KMS-11 (cell line): Measurements from ENCODE around the gene CHST10.
"Not testable (repeated sequence)": the region's sequence is repeated elsewhere in the genome, so short reads cannot be mapped to it uniquely, and the experiment has no call there.

ENCODE experiments used
- H2AFZ ChIP-seq: fragments of 200-600 bp; sonication (generic); 2 replicates; pipeline ENCODE4 v1.6.1; 2016; ENCODE audit warnings: antibody characterized with exemption, mixed run types, low read depth
- H3K27ac ChIP-seq: fragments of 200-600 bp; sonication (generic); 2 replicates; pipeline ENCODE4 v1.6.1; 2016; ENCODE audit warnings: mild to moderate bottlenecking, mixed run types
- H3K27me3 ChIP-seq: fragments of 200-600 bp; sonication (generic); 2 replicates; pipeline ENCODE4 v1.6.1; 2017; ENCODE audit warnings: mild to moderate bottlenecking, low read depth, mixed run types, moderate library complexity; ENCODE audit not compliant: insufficient read depth
- H3K36me3 ChIP-seq: fragments of 200-600 bp; sonication (generic); 2 replicates; pipeline ENCODE4 v1.6.1; 2017; ENCODE audit warnings: mild to moderate bottlenecking, mixed run types; ENCODE audit not compliant: insufficient read depth
- H3K4me1 ChIP-seq: fragments of 200-600 bp; sonication (generic); 2 replicates; pipeline ENCODE4 v1.6.1; 2016; ENCODE audit warnings: mild to moderate bottlenecking, low read depth, mixed run types; ENCODE audit not compliant: poor library complexity, severe bottlenecking
- H3K4me2 ChIP-seq: fragments of 200-600 bp; sonication (generic); 2 replicates; pipeline ENCODE4 v1.7.0; 2016; ENCODE audit warnings: mild to moderate bottlenecking, mixed run types
- H3K4me3 ChIP-seq: fragments of 200-600 bp; sonication (generic); IDR thresholded peaks from 2 replicates; pipeline ENCODE4 v1.6.1; 2017; ENCODE audit warnings: low read depth, low read length, mixed read lengths; ENCODE audit not compliant: insufficient read depth
- H3K79me2 ChIP-seq: fragments of 200-600 bp; sonication (generic); 2 replicates; pipeline ENCODE4 v1.6.1; 2016; ENCODE audit warnings: low read depth, mixed run types; ENCODE audit not compliant: insufficient read depth
- H3K9ac ChIP-seq: fragments of 200-600 bp; sonication (generic); 2 replicates; pipeline ENCODE4 v1.6.1; 2016; ENCODE audit warnings: mild to moderate bottlenecking, mixed run types
- H4K20me1 ChIP-seq: fragments of 200-600 bp; sonication (generic); 2 replicates; pipeline ENCODE4 v1.6.1; 2016; ENCODE audit warnings: mild to moderate bottlenecking, mixed run types; ENCODE audit not compliant: insufficient read depth
- TF ChIP-seq, protein P1 (sequence below): fragments of 200-600 bp; sonication (generic); conservative IDR thresholded peaks from 2 replicates; pipeline ENCODE4 v1.6.1; 2017; ENCODE audit warnings: low read depth, mild to moderate bottlenecking, antibody characterized with exemption, low read length, moderate library complexity, mixed read lengths

CHST10 gene, protein sequence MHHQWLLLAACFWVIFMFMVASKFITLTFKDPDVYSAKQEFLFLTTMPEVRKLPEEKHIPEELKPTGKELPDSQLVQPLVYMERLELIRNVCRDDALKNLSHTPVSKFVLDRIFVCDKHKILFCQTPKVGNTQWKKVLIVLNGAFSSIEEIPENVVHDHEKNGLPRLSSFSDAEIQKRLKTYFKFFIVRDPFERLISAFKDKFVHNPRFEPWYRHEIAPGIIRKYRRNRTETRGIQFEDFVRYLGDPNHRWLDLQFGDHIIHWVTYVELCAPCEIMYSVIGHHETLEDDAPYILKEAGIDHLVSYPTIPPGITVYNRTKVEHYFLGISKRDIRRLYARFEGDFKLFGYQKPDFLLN

DNA sequence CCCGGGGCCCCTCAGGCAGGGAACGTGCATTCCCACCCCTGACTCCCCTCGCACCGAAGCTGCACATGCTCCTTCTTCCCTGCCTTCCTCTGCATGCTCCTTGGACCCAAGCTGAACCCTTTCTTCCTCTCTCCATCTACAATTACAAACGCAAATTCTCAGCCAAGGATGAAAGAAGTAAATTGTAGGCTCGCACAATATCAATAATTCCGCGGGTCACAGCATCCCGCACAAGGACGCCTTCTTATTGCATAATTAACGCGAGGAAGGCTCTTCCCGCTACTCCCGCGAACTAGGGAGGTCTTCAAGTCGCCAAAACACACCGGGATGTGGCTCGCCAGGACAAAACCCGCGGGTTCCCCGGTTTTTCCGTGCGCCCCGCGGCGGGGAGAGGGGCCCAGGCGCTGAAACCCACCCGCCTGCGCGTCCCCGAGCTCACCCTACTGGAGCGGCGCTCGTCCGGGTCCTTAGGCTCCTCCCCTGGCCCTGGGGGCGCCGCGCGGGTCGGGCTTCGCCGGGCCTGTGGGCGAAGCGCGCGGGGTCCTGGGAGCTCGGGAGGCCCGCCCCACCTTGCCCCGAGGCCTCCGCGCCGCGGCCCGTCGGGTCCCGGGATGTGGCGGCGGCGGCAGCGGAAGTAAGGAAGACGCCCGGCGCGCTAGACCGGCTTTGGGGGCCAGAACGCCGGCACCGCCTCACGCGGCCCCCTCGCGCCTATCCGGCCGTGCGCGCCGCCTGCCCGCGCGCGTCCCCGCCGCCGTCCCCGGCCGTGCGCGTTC, at the start of gene CHST10:
CHST10 (minus strand) TSS at position 734 of the 776 bp plus-strand sequence. CDS start 10,993 bp downstream, outside the sequence.
- Histone ChIP-seq H3K27ac (peak within 1 kb of the TSS; percentile 35; the same call in 1 of the 2 replicates), H3K4me3 (peak within 1 kb of the TSS; percentile 71), H3K9ac (peak within 1 kb of the TSS; percentile 79), H3K36me3 (no peaks in the 10 kb centered on the region), H3K27me3 (no peaks in the 10 kb centered on the region), H3K4me2 (peak within 1 kb of the TSS; percentile 53), H3K4me1 (peaks cover 15% of the 10 kb centered on the region), H4K20me1 (no peaks in the 10 kb centered on the region), H3K79me2 (peaks cover 11% of the 10 kb centered on the region; the same call in 1 of the 2 replicates), H2AFZ (peak within 1 kb of the TSS; percentile 92)
- TF ChIP-seq, protein P1, sequence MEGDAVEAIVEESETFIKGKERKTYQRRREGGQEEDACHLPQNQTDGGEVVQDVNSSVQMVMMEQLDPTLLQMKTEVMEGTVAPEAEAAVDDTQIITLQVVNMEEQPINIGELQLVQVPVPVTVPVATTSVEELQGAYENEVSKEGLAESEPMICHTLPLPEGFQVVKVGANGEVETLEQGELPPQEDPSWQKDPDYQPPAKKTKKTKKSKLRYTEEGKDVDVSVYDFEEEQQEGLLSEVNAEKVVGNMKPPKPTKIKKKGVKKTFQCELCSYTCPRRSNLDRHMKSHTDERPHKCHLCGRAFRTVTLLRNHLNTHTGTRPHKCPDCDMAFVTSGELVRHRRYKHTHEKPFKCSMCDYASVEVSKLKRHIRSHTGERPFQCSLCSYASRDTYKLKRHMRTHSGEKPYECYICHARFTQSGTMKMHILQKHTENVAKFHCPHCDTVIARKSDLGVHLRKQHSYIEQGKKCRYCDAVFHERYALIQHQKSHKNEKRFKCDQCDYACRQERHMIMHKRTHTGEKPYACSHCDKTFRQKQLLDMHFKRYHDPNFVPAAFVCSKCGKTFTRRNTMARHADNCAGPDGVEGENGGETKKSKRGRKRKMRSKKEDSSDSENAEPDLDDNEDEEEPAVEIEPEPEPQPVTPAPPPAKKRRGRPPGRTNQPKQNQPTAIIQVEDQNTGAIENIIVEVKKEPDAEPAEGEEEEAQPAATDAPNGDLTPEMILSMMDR: no peak

DNA sequence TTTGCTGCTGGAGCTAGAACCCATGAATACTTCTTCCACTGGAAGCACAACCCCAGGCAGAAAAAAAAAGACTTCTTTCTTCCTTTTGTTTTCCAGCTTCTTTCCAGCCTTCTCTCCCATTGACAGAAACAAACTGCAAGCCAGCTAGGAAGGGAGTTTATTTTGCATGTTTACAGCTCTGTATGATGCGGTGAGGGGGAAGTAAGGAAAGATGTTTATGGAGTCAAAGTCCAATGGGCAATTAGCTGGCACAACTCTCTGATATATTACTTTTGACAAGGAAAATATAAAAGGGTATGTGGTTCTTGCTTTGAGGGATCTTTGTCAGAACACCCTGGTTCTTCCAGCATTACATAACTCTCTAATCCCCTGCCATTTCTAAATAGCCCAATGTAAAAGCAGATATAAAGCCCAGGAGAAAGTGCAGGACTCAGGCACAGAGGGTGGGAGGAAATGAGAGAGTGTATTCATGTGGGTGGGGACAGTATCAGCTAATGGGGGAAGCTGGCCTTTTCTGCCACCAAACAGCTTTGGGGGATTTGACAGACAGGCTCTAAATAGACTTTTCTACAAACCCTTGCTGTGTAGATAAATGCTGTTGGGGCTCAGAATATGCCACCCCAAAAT, 43.5 kb upstream of the CHST10 start:
- no peak overlapping the region for H2AFZ ChIP-seq
- H3K4me2 ChIP-seq: no peak overlapping the region
- TF ChIP-seq, protein P1: no peak
- H3K36me3 ChIP-seq: no peaks in the 10 kb centered on the region
- no peak overlapping the region for H3K4me3 ChIP-seq
- H4K20me1 ChIP-seq: no peaks in the 10 kb centered on the region
- no peak overlapping the region for H3K27ac ChIP-seq
- H3K4me1 ChIP-seq: no peaks in the 10 kb centered on the region
- H3K79me2 ChIP-seq: no peaks in the 10 kb centered on the region
- H3K9ac ChIP-seq: no peak overlapping the region
- no peaks in the 10 kb centered on the region for H3K27me3 ChIP-seq

DNA sequence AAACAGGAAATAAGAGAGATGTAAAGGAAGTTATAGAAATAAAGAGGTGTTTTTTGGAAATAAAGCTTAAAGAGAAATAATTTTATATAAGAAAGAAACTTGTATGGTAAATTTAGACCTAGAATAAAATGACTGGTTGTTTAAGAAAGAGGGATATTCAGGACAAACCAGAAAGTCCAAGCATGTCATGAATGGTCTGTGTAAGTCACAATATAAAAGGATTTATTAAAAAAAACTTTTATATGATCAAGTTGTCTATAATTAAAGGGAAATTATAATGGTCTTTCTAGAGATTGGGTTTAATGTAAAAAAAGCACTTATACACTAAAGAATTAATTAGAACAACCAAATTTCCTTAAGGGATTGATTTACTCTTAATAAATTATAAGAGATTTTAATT, 38.9 kb upstream of the CHST10 start:
- not testable (repeated sequence) for H3K4me3 ChIP-seq, H3K4me1 ChIP-seq, H3K27me3 ChIP-seq, H3K9ac ChIP-seq, H4K20me1 ChIP-seq, H3K36me3 ChIP-seq, H3K4me2 ChIP-seq, H3K79me2 ChIP-seq, H2AFZ ChIP-seq, H3K27ac ChIP-seq

DNA sequence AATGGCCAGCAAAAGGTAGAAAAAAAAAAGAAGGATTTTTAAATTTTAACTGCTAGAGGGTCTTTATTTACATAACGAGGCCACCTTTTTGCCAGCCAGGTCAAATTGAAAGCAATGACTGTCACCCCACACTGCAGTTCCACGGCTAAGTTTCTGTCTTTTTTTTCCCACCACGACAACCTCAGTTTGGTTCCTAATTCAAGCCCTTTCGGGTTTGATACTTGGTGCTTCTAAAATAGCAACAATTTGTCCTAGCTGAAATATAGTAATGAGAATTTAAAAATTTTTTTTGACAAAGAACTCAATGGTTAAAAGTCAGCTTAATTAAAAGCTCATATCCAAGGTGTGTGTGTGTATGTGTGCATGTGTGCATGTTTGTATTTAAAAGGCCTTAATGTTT, 36.4 kb upstream of the CHST10 start:
- Histone ChIP-seq H3K27ac (no peak overlapping the region), H3K9ac (no peak overlapping the region), H3K4me2 (no peak overlapping the region), H2AFZ (no peak overlapping the region), H3K79me2 (no peaks in the 10 kb centered on the region), H3K4me3 (no peak overlapping the region), H4K20me1 (no peaks in the 10 kb centered on the region), H3K36me3 (no peaks in the 10 kb centered on the region), H3K4me1 (no peaks in the 10 kb centered on the region), H3K27me3 (no peaks in the 10 kb centered on the region)
- TF ChIP-seq, protein P1: no peak
